Testis (tissue), 3 donors: ENCODE measurements around the gene LRRC3B. TPM values are rescaled to one million over a fixed set of nuclear protein-coding genes. Genes with fewer than 3 reads are reported as not detected.

Experiments used
- DNase-seq: peaks from one replicate; pipeline ENCODE4 v3.0.0-alpha.2; 2019
- H3K27ac ChIP-seq, 2 donors: fragments of 200-600 bp; sonication (generic); one replicate each; pipeline ENCODE4 v1.5.1; 2019
- H3K27me3 ChIP-seq: fragments of 200-600 bp; sonication (generic); one replicate; pipeline ENCODE4 v1.5.1; 2019
- H3K36me3 ChIP-seq: fragments of 200-600 bp; sonication (generic); one replicate; pipeline ENCODE4 v1.5.1; 2017; ENCODE audit warnings: low read depth; ENCODE audit errors: missing control alignments
- H3K4me1 ChIP-seq: fragments of 200-600 bp; sonication (generic); one replicate; pipeline ENCODE4 v1.5.1; 2019
- H3K4me3 ChIP-seq, 2 donors: fragments of 200-600 bp; sonication (generic); one replicate each; pipeline ENCODE4 v1.5.1; 2017 to 2019
- H3K9me3 ChIP-seq: fragments of 200-600 bp; sonication (generic); one replicate; pipeline ENCODE4 v1.5.1; 2017
- POLR2A ChIP-seq: fragments of 450-650 bp; IDR thresholded peaks from one replicate; pipeline ENCODE4 v1.6.1; 2017; ENCODE audit warnings: antibody characterized with exemption, mild to moderate bottlenecking, moderate library complexity
- WGBS, 2 donors: methylation state at CpG; one replicate each; pipeline ENCODE4 v1.1.5; 2018; 5-methylcytosine and 5-hydroxymethylcytosine counted together
- intact Hi-C: fragments of 100-400 bp; cut with DNase I; formaldehyde crosslinking; loops from one replicate; pipeline ENCODE4 v1.15.1; 2023; ENCODE audit warnings: low total_unique reads
- polyA plus RNA-seq: library from polyadenylated mRNA; stranded (reverse); fragments of 350-450 nt; fragmentation: Illumina TruSeq; extraction: RNeasy Lipid Tissue Mini Kit (QIAGEN cat#74804); gene quantifications from one replicate; pipeline ENCODE4 v1.2.3, GENCODE V29; 2014; ENCODE audit warnings: low read depth, low replicate concordance; ENCODE audit not compliant: insufficient read depth
- total RNA-seq, 2 donors: library from RNA; depleted of rRNA; stranded (reverse); fragments of >200 nt; gene quantifications; one replicate each; pipeline ENCODE4 v1.2.3, GENCODE V29; 2016
- TF ChIP-seq, protein P1 (sequence below), 3 experiments: fragments of 450-650 bp in 2 of 3; fragments of 200-600 bp in 1 of 3; sonication (generic) in 1 of 3; IDR thresholded peaks; one replicate each; pipeline ENCODE4 v1.5.1; 2016 to 2019; ENCODE audit warnings: antibody characterized with exemption in 3 of 3, mild to moderate bottlenecking in 2 of 3, moderate library complexity in 1 of 3

Gene LRRC3B
- total and polyA plus RNA-seq, 3 donors from 2014 or later, result 6.1 to 24.2 (median 6.3) TPM

DNA sequence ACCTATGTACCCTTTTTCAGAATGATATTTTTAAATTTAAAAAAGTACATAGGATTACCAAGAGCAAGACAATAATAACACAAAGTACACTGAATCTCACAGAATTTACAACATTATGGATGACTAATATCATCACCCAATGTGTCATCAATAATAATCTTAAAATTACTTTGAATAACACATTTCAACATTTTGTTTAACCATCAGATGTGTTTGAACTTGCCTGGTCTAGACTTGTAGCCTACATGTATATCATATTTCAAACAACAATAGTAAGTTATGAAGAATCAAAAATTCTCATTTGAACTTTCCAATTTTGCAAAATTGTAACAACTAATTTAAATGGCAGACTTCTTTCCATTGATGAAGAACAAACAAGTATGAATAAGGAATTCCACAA, 15.1 kb downstream of the LRRC3B start:
- H3K27ac ChIP-seq, result no peak overlapping the region
- intact Hi-C loops, result no loop called here
- TF ChIP-seq POLR2A, result no peak
- TF ChIP-seq, protein P1, sequence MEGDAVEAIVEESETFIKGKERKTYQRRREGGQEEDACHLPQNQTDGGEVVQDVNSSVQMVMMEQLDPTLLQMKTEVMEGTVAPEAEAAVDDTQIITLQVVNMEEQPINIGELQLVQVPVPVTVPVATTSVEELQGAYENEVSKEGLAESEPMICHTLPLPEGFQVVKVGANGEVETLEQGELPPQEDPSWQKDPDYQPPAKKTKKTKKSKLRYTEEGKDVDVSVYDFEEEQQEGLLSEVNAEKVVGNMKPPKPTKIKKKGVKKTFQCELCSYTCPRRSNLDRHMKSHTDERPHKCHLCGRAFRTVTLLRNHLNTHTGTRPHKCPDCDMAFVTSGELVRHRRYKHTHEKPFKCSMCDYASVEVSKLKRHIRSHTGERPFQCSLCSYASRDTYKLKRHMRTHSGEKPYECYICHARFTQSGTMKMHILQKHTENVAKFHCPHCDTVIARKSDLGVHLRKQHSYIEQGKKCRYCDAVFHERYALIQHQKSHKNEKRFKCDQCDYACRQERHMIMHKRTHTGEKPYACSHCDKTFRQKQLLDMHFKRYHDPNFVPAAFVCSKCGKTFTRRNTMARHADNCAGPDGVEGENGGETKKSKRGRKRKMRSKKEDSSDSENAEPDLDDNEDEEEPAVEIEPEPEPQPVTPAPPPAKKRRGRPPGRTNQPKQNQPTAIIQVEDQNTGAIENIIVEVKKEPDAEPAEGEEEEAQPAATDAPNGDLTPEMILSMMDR (IDR thresholded peaks at IDR 0.05), result no peak
- DNase-seq, result no peak
- no peaks in the 10 kb centered on the region for H3K4me1 ChIP-seq
- H3K4me3 ChIP-seq, result no peak overlapping the region
- no peaks in the 10 kb centered on the region for H3K9me3 ChIP-seq
- no peaks in the 10 kb centered on the region for H3K27me3 ChIP-seq
- H3K36me3 ChIP-seq, result no peaks in the 10 kb centered on the region

DNA sequence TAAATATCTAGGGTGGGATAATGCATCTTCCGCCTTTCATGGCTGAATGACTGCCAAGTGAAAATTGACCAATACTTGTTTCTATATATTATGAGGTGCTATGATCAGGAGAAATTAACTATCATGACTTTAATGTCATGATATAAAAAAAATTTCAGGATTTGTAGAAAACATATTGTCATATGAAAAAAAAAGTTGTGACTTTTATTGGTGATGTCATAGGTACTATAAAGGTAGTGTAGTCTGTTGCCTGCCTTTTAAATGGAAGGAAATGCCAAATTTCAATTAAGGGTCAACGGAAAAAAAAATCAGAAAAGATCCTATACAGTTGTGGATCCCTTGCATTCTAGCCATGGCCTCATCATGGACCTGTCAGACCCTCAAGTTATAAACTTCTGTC, 15.5 kb downstream of the LRRC3B start:
- 88 to 97% methylated on average over 2 of the region's 2 CpGs for WGBS, 2 donors
- H3K27me3 ChIP-seq, result no peaks in the 10 kb centered on the region
- no peak for DNase-seq
- no peaks in the 10 kb centered on the region for H3K9me3 ChIP-seq
- H3K4me3 ChIP-seq, result no peak overlapping the region
- TF ChIP-seq, protein P1 (IDR thresholded peaks at IDR 0.05), result no peak
- no peak for TF ChIP-seq POLR2A
- no peak overlapping the region for H3K27ac ChIP-seq
- no peaks in the 10 kb centered on the region for H3K4me1 ChIP-seq
- intact Hi-C loops, result no loop called here
- H3K36me3 ChIP-seq, result no peaks in the 10 kb centered on the region

GRCh38 chr3:26639339-26639738, 16.8 kb downstream of the LRRC3B start:
- Histone ChIP-seq H3K27ac (no peak overlapping the region), H3K36me3 (no peaks in the 10 kb centered on the region), H3K9me3 (no peaks in the 10 kb centered on the region), H3K27me3 (no peaks in the 10 kb centered on the region), H3K4me3 (no peak overlapping the region), H3K4me1 (no peaks in the 10 kb centered on the region)
- 95% methylated on average over 2 of the region's 2 CpGs for WGBS, 2 donors
- no peak for TF ChIP-seq POLR2A
- TF ChIP-seq, protein P1 (IDR thresholded peaks at IDR 0.05), result no peak
- DNase-seq, result no peak
- intact Hi-C loops, result no loop called here

GRCh38 chr3:26647078-26647477, 24.5 kb downstream of the LRRC3B start:
- H3K4me1 ChIP-seq, result no peaks in the 10 kb centered on the region
- no peak for DNase-seq
- 82 to 83% methylated on average over 3 of the region's 3 CpGs for WGBS, 2 donors
- H3K27me3 ChIP-seq, result no peaks in the 10 kb centered on the region
- TF ChIP-seq, protein P1 (IDR thresholded peaks at IDR 0.05), result no peak
- TF ChIP-seq POLR2A, result no peak
- H3K9me3 ChIP-seq, result no peaks in the 10 kb centered on the region
- intact Hi-C loops, result no loop called here
- H3K4me3 ChIP-seq, result no peak overlapping the region
- H3K36me3 ChIP-seq, result no peaks in the 10 kb centered on the region
- H3K27ac ChIP-seq, result no peak overlapping the region

- Histone ChIP-seq H3K36me3 (no peaks in the 10 kb centered on the region), H3K27me3 (no peaks in the 10 kb centered on the region), H3K4me1 (no peaks in the 10 kb centered on the region), H3K9me3 (no peaks in the 10 kb centered on the region), H3K4me3 (no peak overlapping the region), H3K27ac (no peak overlapping the region)
- no peak for DNase-seq
- intact Hi-C loops, result no loop called here
- no peak for TF ChIP-seq POLR2A
- TF ChIP-seq, protein P1 (IDR thresholded peaks at IDR 0.05), result no peak
- 91 to 97% methylated on average over 2 of the region's 2 CpGs for WGBS, 2 donors
Observed at GRCh38 chr3:26648461-26648860, 25.9 kb downstream of the LRRC3B start.
